HCT116 (cell line): Measurements from ENCODE around the gene CC2D1A. TPM values are rescaled to one million over a fixed set of nuclear protein-coding genes. Genes with fewer than 3 reads are reported as not detected.

Source experiments
- ATAC-seq: fragments of 200-7000 bp; cut with Tn5 transposase; 2 replicates; pipeline ENCODE4 v1.9.1; 2020; ENCODE audit warnings: mild to moderate bottlenecking, moderate library complexity
- BruUV-seq: library from RNA; stranded (reverse); fragments of 400-500 nt; replicated peaks from 2 replicates; lab custom pipeline; 2021; lab: Mats Ljungman, UMichigan
- CTCF ChIA-PET: fragments of 300-600 bp; sonication (Branson Sonifier 250); formaldehyde crosslinking; loops from one replicate; lab custom pipeline; 2021; ENCODE audit warnings: antibody characterized with exemption; lab: Charles Lee
- POLR2A ChIA-PET: fragments of 300-600, 350-600 bp; sonication (Branson Sonifier 250); formaldehyde crosslinking; loops from one replicate; lab custom pipeline; 2021; ENCODE audit warnings: antibody characterized with exemption; lab: Charles Lee
- RAD21 ChIA-PET, 2 experiments: fragments of 300-600 bp; sonication (Branson Sonifier 250); formaldehyde crosslinking; loops; one replicate each; lab custom pipeline; 2023; ENCODE audit warnings: low total read pairs in 2 of 2; ENCODE audit not compliant: uncharacterized antibody in 2 of 2, unreplicated experiment in 2 of 2, low non-redundant PET in 1 of 2; lab: Charles Lee
- DNase-seq: peaks from one replicate; pipeline ENCODE4 v3.0.0-alpha.2; 2010; ENCODE audit warnings: low read depth, low spot score
- H2AFZ ChIP-seq: fragments of 200-600 bp; shearing (Covaris generic), sonication (generic); 2 replicates; pipeline ENCODE4 v1.6.1; 2017; ENCODE audit warnings: low read depth, mixed run types, mixed read lengths, antibody characterized with exemption, low read length; ENCODE audit not compliant: poor library complexity, severe bottlenecking
- H3K27ac ChIP-seq: 2 replicates; pipeline ENCODE4 v1.5.1; 2012; ENCODE audit warnings: low read depth, low read length
- H3K27me3 ChIP-seq: fragments of 200-600 bp; sonication (generic); 2 replicates; pipeline ENCODE4 v1.6.1; 2016; ENCODE audit warnings: mixed run types, low read length, mixed read lengths; ENCODE audit not compliant: insufficient read depth
- H3K36me3 ChIP-seq, 2 experiments: fragments of 200-500 bp in 1 of 2; fragments of 200-600 bp in 1 of 2; sonication (Bioruptor generic) in 1 of 2; sonication (generic) in 1 of 2; 2 replicates each; pipeline versions ENCODE4 v1.5.1 to v1.6.1; 2014 to 2016; ENCODE audit warnings: low read length in 2 of 2, inconsistent platforms in 1 of 2, mixed read lengths in 1 of 2, mixed run types in 1 of 2; ENCODE audit not compliant: insufficient read depth in 2 of 2, control insufficient read depth in 1 of 2
- H3K4me1 ChIP-seq, 2 experiments: fragments of 200-600 bp in 1 of 2; sonication (generic) in 1 of 2; 2 replicates each; pipeline versions ENCODE4 v1.5.1 to v1.6.1; 2012 to 2017; ENCODE audit warnings: low read length in 2 of 2, inconsistent platforms in 1 of 2, mild to moderate bottlenecking in 1 of 2, mixed read lengths in 1 of 2, mixed run types in 1 of 2, moderate library complexity in 1 of 2; ENCODE audit not compliant: insufficient read depth in 2 of 2, control insufficient read depth in 1 of 2
- H3K4me2 ChIP-seq: fragments of 200-600 bp; sonication (generic); 2 replicates; pipeline ENCODE4 v1.6.1; 2017; ENCODE audit warnings: mixed run types, low read length, mixed read lengths
- H3K4me3 ChIP-seq, 2 experiments: fragments of 200-600 bp in 1 of 2; sonication (generic) in 1 of 2; replicated peaks in 1 of 2; 2 replicates each; pipeline ENCODE4 v1.5.1; 2011 to 2016; ENCODE audit warnings: low read length in 2 of 2, control low read depth in 1 of 2, low read depth in 1 of 2, mild to moderate bottlenecking in 1 of 2, mixed read lengths in 1 of 2, mixed run types in 1 of 2
- H3K79me2 ChIP-seq: fragments of 200-600 bp; sonication (generic); 2 replicates; pipeline ENCODE4 v1.6.1; 2017; ENCODE audit warnings: mild to moderate bottlenecking, mixed run types, low read length, moderate library complexity, mixed read lengths; ENCODE audit not compliant: insufficient read depth
- H3K9ac ChIP-seq: fragments of 200-600 bp; sonication (generic); 2 replicates; pipeline ENCODE4 v1.6.1; 2016; ENCODE audit warnings: low read length, mixed read lengths
- H3K9me2 ChIP-seq: fragments of 200-600 bp; sonication (generic), shearing (Covaris generic); 2 replicates; pipeline ENCODE4 v1.6.1; 2017; ENCODE audit warnings: mixed run types, mild to moderate bottlenecking, moderate library complexity; ENCODE audit not compliant: insufficient read depth
- H3K9me3 ChIP-seq, 2 experiments: fragments of 200-500 bp in 1 of 2; fragments of 200-600 bp in 1 of 2; sonication (Bioruptor generic) in 1 of 2; sonication (generic) in 1 of 2; 2 replicates each; pipeline ENCODE4 v1.6.1; 2014 to 2017; ENCODE audit warnings: low read length in 2 of 2, mixed read lengths in 2 of 2, inconsistent platforms in 1 of 2, low read depth in 1 of 2, mild to moderate bottlenecking in 1 of 2, mixed run types in 1 of 2, moderate library complexity in 1 of 2; ENCODE audit not compliant: control insufficient read depth in 1 of 2, insufficient read depth in 1 of 2
- H4K20me1 ChIP-seq: fragments of 200-600 bp; sonication (generic), shearing (Covaris generic); 2 replicates; pipeline ENCODE4 v1.6.1; 2017; ENCODE audit warnings: mixed run types, mild to moderate bottlenecking, moderate library complexity; ENCODE audit not compliant: insufficient read depth
- CBX3 ChIP-seq: IDR thresholded peaks from 2 replicates; pipeline ENCODE4 v1.6.1; 2012; ENCODE audit warnings: low read depth
- CEBPB ChIP-seq: IDR thresholded peaks from 2 replicates; pipeline ENCODE4 v1.6.1; 2012; ENCODE audit warnings: low read depth
- EGR1 ChIP-seq: IDR thresholded peaks from 2 replicates; pipeline ENCODE4 v1.6.1; 2012; ENCODE audit warnings: low read depth
- ELF1 ChIP-seq: IDR thresholded peaks from 2 replicates; pipeline ENCODE4 v1.6.1; 2012; ENCODE audit warnings: low read depth, borderline replicate concordance
- EZH2phosphoT487 ChIP-seq: fragments of 200-600 bp; IDR thresholded peaks from 2 replicates; pipeline ENCODE4 v1.6.1; 2018; ENCODE audit warnings: antibody characterized with exemption, borderline replicate concordance
- JUND ChIP-seq: IDR thresholded peaks from 2 replicates; pipeline ENCODE4 v1.6.1; 2012
- POLR2AphosphoS5 ChIP-seq: IDR thresholded peaks from 2 replicates; pipeline ENCODE4 v1.6.1; 2011; ENCODE audit warnings: mild to moderate bottlenecking, low read depth, low read length, moderate library complexity
- RAD21 ChIP-seq: IDR thresholded peaks from 2 replicates; pipeline ENCODE4 v1.6.1; 2012; ENCODE audit warnings: low read depth, mild to moderate bottlenecking
- SIN3A ChIP-seq: IDR thresholded peaks from 2 replicates; pipeline ENCODE4 v1.6.1; 2012; ENCODE audit warnings: low read depth
- TCF7L2 ChIP-seq: IDR thresholded peaks from 2 replicates; pipeline ENCODE4 v1.7.0; 2011; ENCODE audit warnings: borderline replicate concordance, inconsistent platforms; ENCODE audit not compliant: insufficient read depth, insufficient read length; ENCODE audit errors: extremely low read depth
- ZFX ChIP-seq: fragments of 450-650 bp; IDR thresholded peaks from 2 replicates; pipeline ENCODE4 v1.6.1; 2017
- ZNF274 ChIP-seq: fragments of 200-500 bp; sonication (Bioruptor generic); IDR thresholded peaks from 2 replicates; pipeline ENCODE4 v1.6.1; 2014; ENCODE audit warnings: mild to moderate bottlenecking, low read depth, low read length, inconsistent platforms
- intact Hi-C: fragments of 100-400 bp; cut with micrococcal nuclease; formaldehyde crosslinking; loops from 2 replicates; pipeline ENCODE4 v1.10.0; 2022
- total RNA-seq: library from RNA; stranded (reverse); gene quantifications from one replicate; pipeline ENCODE4 v1.2.1, GENCODE V29; 2021; ENCODE audit not compliant: unreplicated experiment
- TF ChIP-seq, protein P1 (sequence below), 3 experiments: fragments of 200-600 bp in 1 of 3; sonication (generic) in 1 of 3; IDR thresholded peaks in 2 of 3; conservative IDR thresholded peaks in 1 of 3; 2 replicates each; pipeline ENCODE4 v1.5.1; 2012 to 2017; ENCODE audit warnings: low read depth in 2 of 3, low read length in 2 of 3, antibody characterized with exemption in 1 of 3, borderline replicate concordance in 1 of 3, control low read depth in 1 of 3, mild to moderate bottlenecking in 1 of 3, mixed read lengths in 1 of 3, mixed run types in 1 of 3, moderate library complexity in 1 of 3; ENCODE audit not compliant: insufficient read depth in 1 of 3
- TF ChIP-seq, protein P2 (sequence below): IDR thresholded peaks from 2 replicates; pipeline ENCODE4 v1.6.1; 2012

CC2D1A gene
- total RNA-seq, 1 experiment from 2014 or later = 51.5 TPM

DNA sequence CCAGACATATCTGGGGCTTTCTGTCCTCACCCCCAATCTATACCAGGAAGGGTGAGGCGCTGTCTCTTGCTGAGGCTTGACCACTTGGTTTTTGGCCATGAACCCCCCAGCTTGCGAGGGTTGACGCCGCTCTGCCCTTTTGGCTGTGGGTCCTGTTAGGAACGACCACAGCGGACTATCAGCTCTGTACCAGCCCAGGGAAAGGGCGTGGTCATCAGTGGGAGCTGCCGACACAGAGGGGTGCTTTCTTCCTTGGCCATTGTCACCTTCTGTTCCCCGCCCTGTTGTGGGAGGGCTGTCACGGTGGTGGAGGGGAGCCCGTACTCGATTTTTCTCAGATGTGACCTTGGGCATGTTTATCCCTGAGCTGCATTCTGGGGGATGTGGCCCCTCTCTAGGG is 52.0 kb downstream of the CC2D1A start:
- H3K27ac ChIP-seq = no peak overlapping the region
- BruUV-seq = no TSS peak
- no peak overlapping the region for H2AFZ ChIP-seq
- ChIA-PET RAD21 (no interaction called here), POLR2A (no interaction called here), CTCF (no interaction called here)
- H3K79me2 ChIP-seq = peaks cover 17% of the 10 kb centered on the region
- intact Hi-C loops = no loop called here
- peaks cover 11 to 32% of the 10 kb centered on the region in 2 experiments; a peak in 3 of 4 replicates for H3K36me3 ChIP-seq
- no peak overlapping the region for H3K9ac ChIP-seq
- no peaks in the 10 kb centered on the region for H4K20me1 ChIP-seq
- TF ChIP-seq EZH2phosphoT487 (no peak), ELF1 (no peak), ZFX (no peak)
- TF ChIP-seq, protein P1, sequence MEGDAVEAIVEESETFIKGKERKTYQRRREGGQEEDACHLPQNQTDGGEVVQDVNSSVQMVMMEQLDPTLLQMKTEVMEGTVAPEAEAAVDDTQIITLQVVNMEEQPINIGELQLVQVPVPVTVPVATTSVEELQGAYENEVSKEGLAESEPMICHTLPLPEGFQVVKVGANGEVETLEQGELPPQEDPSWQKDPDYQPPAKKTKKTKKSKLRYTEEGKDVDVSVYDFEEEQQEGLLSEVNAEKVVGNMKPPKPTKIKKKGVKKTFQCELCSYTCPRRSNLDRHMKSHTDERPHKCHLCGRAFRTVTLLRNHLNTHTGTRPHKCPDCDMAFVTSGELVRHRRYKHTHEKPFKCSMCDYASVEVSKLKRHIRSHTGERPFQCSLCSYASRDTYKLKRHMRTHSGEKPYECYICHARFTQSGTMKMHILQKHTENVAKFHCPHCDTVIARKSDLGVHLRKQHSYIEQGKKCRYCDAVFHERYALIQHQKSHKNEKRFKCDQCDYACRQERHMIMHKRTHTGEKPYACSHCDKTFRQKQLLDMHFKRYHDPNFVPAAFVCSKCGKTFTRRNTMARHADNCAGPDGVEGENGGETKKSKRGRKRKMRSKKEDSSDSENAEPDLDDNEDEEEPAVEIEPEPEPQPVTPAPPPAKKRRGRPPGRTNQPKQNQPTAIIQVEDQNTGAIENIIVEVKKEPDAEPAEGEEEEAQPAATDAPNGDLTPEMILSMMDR (IDR thresholded peaks at IDR 0.05 in 2 of 3, conservative IDR thresholded peaks at IDR 0.05 in 1 of 3; ENCODE audit: borderline replicate concordance in 1 of 3, insufficient read depth in 1 of 3, low read depth in 2 of 3, low read length in 2 of 3) = no peak
- H3K9me3 ChIP-seq = no peaks in the 10 kb centered on the region
- H3K9me2 ChIP-seq = no peaks in the 10 kb centered on the region
- no peak for DNase-seq
- H3K4me2 ChIP-seq = no peak overlapping the region
- no peaks in the 10 kb centered on the region for H3K27me3 ChIP-seq
- ATAC-seq = no peak
- no peak overlapping the region for H3K4me3 ChIP-seq
- H3K4me1 ChIP-seq = peaks cover 7 to 10% of the 10 kb centered on the region in 2 experiments

DNA sequence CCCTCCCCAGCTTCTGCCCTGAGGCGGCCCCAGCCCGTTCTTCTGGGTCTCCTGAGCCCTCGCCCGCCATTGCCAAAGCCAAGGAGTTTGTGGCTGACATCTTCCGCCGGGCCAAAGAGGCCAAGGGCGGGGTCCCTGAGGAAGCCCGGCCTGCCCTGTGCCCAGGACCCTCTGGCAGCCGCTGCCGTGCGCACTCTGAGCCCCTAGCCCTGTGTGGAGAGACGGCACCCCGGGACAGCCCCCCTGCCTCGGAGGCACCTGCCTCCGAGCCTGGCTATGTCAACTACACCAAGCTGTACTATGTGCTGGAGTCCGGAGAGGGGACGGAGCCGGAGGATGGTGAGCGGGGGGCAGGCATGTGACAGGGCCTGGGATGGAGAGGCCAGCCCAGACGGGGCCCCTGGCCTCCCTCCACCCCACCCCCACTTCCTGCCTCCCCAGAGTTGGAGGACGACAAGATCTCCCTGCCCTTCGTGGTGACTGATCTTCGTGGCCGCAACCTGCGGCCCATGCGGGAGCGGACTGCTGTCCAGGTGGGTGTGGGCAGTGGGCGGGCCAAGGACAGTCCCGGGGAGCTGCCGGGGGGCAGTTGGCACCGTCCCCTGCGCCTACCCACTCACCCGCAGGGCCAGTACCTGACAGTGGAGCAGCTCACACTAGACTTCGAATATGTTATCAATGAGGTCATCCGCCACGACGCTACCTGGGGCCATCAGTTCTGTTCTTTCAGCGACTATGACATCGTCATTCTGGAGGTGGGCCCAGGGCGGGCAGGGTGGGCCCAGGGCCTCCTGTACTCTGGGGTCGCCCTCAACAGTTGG is 53.4 kb downstream of the CC2D1A start:
- no peaks in the 10 kb centered on the region for H3K9me2 ChIP-seq
- H3K4me2 ChIP-seq = no peak overlapping the region
- RAD21 ChIA-PET = interaction anchor here in 1 of 2 experiments (0.6 kb wide), 1 partner anchor 229 kb away, joined by 3 read pairs; no protein-coding TSS in a partner anchor
- DNase-seq (no peak), ATAC-seq (0 out of 2 replicates have a peak, but pooled peaks have one; percentile 3)
- H3K27me3 ChIP-seq = no peaks in the 10 kb centered on the region
- no peak overlapping the region for H2AFZ ChIP-seq
- no peaks in the 10 kb centered on the region for H4K20me1 ChIP-seq
- TF ChIP-seq EGR1 (no peak), EZH2phosphoT487 (no peak), TCF7L2 (no peak), RAD21 (no peak), CEBPB (no peak), CBX3 (no peak), POLR2AphosphoS5 (no peak), SIN3A (no peak), ZNF274 (no peak), JUND (no peak)
- TF ChIP-seq, protein P1 (IDR thresholded peaks at IDR 0.05 in 2 of 3, conservative IDR thresholded peaks at IDR 0.05 in 1 of 3; ENCODE audit: borderline replicate concordance in 1 of 3, insufficient read depth in 1 of 3, low read depth in 2 of 3, low read length in 2 of 3) = no peak
- TF ChIP-seq, protein P2, sequence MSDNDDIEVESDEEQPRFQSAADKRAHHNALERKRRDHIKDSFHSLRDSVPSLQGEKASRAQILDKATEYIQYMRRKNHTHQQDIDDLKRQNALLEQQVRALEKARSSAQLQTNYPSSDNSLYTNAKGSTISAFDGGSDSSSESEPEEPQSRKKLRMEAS = no peak
- H3K9ac ChIP-seq = no peak overlapping the region
- BruUV-seq = TSS peak; percentile 5
- no peaks in the 10 kb centered on the region for H3K4me1 ChIP-seq
- no peak overlapping the region for H3K27ac ChIP-seq
- H3K9me3 ChIP-seq = no peaks in the 10 kb centered on the region
- CTCF ChIA-PET = no interaction called here
- POLR2A ChIA-PET = no interaction called here
- H3K79me2 ChIP-seq = peaks cover 4% of the 10 kb centered on the region; the same call in 1 of the 2 replicates
- intact Hi-C loops = no loop called here
- peaks cover 11 to 32% of the 10 kb centered on the region in 2 experiments; a peak in 3 of 4 replicates for H3K36me3 ChIP-seq
- no peak overlapping the region for H3K4me3 ChIP-seq
